Fibroblast of gingiva (primary cell): Measurements from ENCODE around the gene LAMA1.
A peak's percentile ranks its signal among the peaks of the same experiment; 100 is the strongest.

ENCODE experiments used
- DNase-seq: peaks from one replicate; pipeline ENCODE4 v3.0.0-alpha.2; 2011; ENCODE audit warnings: low read depth

LAMA1 gene

DNA sequence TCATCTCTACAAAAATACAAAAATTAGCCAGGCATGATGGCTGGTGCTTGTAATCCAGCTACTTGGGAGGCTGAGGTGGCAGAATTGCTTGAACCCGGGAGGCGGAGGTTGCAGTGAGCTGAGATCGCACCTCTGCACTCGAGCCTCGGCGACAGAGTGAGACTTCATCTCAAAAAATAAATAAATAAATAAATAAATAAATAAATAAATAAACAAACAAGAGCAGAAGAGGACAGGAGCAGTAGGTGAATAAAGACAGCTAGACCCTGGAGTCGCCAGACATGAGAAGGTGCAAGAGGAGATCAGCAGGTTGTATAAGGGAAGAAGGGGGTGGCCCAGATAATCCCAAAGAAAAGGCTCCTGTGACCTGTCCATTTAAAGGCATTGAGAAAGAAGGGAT is 12.3 kb downstream of the LAMA1 start:
- no peak for DNase-seq

- no peak for DNase-seq
Observed at GRCh38 chr18:7104649-7105048, 12.9 kb downstream of the LAMA1 start.

DNA sequence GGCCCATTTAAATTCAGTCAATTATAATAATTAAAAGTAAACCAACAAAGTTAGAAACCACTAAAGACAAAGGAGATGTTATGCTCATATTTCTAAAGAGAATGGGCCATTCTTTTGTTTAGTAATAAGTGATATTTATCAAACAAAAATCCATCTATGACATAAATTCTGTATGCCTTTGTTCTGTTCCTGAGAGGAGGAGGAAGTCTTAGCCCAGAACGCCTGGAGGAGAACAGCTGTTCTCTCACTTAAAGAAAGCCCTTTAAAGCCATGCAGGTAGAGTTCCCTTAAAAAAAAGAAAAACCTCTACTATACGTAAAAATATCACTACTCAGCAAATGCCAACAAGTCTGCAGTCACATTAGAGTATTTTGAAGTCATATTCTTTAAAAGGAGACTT is 15.5 kb downstream of the LAMA1 start:
- DNase-seq = no peak

DNA sequence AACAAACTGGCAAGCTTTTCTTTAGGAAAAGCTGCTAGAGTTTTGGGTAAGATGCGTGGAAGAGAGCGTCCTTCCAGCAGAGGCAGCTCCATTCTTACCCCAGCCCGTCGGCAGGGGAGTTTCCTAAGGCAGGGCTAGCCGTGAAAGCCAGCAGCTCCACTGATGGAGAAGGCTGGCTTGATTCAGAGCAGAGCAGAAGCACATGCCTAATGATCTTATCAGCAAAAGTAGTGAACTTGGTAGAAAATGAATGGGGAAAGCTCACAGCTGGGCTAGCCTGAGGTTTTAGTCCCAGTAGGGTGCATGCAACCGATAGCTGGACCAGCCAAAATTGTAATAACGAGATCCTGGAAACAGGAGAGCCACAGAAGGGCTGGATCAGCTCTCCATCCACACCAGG is 20.8 kb downstream of the LAMA1 start:
- no peak for DNase-seq

DNA sequence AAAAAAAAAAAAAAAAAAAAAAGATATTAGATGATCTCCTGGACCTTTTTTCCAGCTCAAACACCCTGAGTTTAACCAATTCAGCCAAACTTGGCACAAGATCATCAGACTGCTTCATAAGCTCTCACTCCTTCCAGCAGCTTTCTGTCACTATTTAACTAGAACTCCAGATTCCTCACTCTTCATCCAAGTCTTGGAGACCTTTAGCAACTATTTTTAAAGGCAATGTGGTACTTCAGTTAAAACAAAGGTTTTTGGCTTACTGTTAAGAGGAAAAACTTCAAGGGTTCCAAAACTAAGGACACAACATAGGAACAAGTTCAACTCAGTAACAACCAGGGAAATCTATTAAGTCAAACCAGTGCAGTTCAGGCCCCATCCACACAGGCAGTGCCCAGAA is 23.2 kb downstream of the LAMA1 start:
- DNase-seq = no peak

GRCh38 chr18:7090771-7091170 is 26.8 kb downstream of the LAMA1 start:
- no peak for DNase-seq

GRCh38 chr18:7089369-7089768 is 28.2 kb downstream of the LAMA1 start:
- no peak for DNase-seq

- peak; percentile 86 for DNase-seq
Observed at GRCh38 chr18:7084080-7085065, 33.2 kb downstream of the LAMA1 start.

DNA sequence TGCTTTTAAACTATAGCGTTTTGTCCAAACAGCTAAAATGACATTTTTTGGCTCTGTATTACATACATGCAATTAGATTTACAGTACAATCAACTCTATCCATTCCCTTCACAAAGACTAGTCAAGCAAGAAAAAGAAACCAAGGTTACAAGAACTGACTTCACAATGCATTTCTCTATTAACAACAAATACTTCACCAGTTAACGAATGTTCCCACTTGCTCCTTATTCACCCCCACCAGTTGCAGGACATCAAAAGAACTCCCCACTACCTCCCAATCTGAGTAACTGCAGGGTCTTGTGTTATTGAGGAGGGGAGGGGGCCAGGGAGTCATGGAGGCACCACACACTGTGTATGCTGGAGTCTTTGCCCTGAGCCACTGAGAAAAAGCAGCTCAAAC is 34.9 kb downstream of the LAMA1 start:
- DNase-seq = no peak

GRCh38 chr18:7079231-7079630 is 38.4 kb downstream of the LAMA1 start:
- no peak for DNase-seq

- no peak for DNase-seq
Observed at GRCh38 chr18:7072593-7072992, 45.0 kb downstream of the LAMA1 start.

- no peak for DNase-seq
Observed at GRCh38 chr18:7071600-7071999, 46.0 kb downstream of the LAMA1 start.

DNA sequence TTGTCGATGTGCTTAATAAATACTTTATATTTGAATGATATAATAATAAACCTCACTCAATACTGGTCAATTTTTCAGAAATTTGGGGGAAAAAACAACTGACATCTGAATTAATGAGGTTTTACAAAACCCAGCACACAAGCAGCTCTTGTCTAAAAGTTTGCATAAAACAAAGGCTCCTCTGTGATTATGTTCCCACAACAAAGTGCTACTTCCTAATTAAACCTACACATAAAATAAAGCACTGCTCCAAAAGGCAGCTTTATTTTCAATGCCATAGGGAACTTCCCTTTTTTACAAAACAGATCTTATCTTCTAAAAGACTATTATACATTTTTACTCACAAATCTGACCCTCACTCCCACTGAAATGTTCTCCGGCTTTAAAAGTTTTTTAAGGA is 47.1 kb downstream of the LAMA1 start:
- DNase-seq = no peak

- no peak for DNase-seq
Observed at GRCh38 chr18:7068871-7069590, 48.6 kb downstream of the LAMA1 start.

GRCh38 chr18:7066965-7067555 is 50.5 kb downstream of the LAMA1 start:
- DNase-seq = peak; percentile 35

DNA sequence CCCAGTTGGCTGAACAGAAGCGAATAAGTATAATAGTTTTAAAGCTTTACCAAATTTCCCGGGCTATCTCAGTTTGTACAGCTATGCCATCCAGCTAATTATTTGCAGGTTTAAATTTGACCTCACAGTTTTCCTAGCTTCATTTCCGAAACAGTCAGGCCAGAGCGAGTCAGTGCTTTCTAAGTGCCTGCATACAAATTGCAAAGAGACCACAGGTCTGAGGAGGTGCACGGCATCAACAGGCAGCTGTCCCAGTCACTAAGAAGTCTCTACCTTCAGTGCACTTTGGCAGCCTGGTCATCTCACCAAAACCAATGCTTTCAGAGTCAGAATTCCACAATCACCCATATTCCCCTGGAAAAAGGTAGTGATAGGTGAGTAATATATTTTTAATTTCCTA is 51.9 kb downstream of the LAMA1 start:
- no peak for DNase-seq

GRCh38 chr18:7064346-7064745 is 53.3 kb downstream of the LAMA1 start:
- no peak for DNase-seq

DNA sequence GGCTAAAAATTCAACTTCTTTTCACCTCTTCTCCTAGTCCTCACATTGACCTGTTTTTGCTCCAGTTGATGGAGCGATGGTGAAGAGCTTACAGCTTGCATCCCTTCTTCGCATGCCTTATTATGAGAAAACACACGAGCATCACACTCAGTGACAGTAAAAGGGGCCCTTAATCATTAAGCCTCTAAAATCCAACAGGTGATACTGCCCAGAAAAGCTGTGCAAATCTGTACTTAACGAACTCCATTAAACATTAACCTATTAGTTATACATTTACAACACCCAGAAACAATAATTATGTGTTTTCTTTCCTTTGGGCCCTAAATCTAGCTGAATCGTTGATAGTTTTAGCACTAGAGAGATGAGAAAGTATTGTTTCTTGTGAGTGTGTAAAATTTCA is 54.8 kb downstream of the LAMA1 start:
- no peak for DNase-seq

GRCh38 chr18:7062236-7062635 is 55.4 kb downstream of the LAMA1 start:
- DNase-seq = no peak

DNA sequence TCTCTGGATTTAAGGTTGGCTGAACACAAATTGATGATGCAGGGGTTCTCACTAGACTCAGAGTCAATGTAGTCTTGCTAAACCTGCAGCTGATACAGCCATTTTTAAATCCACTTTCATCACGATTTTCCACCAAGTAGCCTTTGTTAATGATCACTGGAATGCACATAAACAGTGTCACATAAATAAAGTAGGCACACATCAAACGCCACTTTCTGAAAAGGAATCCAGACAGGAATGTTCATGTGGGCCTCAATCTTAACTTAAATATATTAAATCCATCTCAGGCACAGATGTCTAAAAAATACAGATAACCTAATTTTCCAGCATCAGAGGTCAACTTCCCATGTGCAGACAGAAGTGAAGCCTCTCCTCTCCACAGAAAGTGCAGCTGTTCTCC is 58.3 kb downstream of the LAMA1 start:
- DNase-seq = no peak

DNA sequence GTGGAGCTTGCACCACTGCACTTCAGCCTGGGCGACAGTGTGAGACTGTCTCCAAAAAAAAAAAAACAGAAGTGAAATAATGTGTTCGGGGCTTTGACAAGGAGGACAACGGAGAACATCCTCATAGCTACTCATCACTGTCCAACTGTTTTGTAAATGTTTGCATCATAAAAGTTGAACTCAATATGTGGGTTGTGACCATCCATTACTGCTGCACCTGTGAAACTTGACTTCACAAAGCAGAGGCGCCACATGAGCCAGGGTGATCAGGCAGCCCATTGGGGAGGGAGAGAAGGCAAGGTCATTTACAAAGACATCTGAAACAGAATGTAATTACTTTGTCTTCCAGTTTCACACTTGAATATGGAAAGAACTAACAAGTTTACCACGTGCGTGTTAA is 61.6 kb downstream of the LAMA1 start:
- no peak for DNase-seq

DNA sequence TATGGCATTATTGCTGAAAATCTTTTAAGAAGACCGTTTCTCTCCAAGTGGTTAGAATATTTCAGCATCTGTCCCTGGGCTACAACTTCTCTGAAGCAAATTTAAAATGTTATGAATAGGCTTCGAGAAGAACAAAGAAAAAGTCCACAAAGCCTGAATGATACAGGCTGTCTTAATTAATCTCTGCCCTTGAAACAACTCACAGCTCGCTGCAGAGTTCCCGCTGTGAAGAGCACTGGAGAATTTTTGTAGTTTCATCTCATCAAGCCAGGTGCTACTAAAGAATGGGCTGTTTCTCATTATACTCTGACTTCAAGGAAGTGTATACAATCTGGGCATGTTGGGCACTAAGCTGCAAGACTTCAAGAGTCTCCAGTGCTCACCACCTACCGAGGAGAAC is 67.6 kb downstream of the LAMA1 start:
- DNase-seq = no peak

DNA sequence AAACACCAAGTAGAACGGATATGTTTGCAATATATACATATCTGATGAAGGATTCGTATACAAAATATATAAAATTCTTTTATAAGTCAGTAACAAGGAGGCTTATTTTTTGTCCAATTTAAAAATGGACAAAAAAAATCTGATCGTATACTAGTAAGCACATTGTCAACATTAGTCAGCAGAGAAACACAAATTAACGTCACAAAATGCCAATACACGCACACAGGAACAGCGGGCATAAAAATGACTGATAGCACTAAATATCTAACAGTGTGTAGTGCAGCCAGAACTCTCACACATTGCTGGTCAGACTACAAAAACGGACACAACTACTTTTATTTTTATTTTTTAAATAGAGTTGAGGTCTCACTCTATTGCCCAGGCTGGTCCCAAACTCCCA is 69.5 kb downstream of the LAMA1 start:
- no peak for DNase-seq
